GM06990 (cell line): ENCODE results near the gene ZBTB1.

ENCODE experiments used
- DNase-seq: peaks from one replicate; pipeline ENCODE4 v3.0.0-alpha.2; 2011; ENCODE audit not compliant: insufficient read length; ENCODE audit errors: extremely low read depth
- H3K27me3 ChIP-seq: replicated peaks from 2 replicates; pipeline ENCODE4 v1.6.0; 2011; ENCODE audit warnings: low read length; ENCODE audit not compliant: control insufficient read depth, insufficient read depth
- H3K36me3 ChIP-seq: 2 replicates; pipeline ENCODE4 v1.5.1; 2011; ENCODE audit warnings: low read length; ENCODE audit not compliant: control insufficient read depth, insufficient read depth
- H3K4me3 ChIP-seq: replicated peaks from 2 replicates; pipeline ENCODE4 v1.5.1; 2011; ENCODE audit warnings: low read depth, mild to moderate bottlenecking, control low read depth, low read length
- CTCF ChIP-seq: IDR thresholded peaks from 2 replicates; pipeline ENCODE4 v1.5.1; 2011; ENCODE audit warnings: low read length, control low read depth, mild to moderate bottlenecking, inconsistent platforms; ENCODE audit not compliant: insufficient read depth, poor library complexity, severe bottlenecking

ZBTB1 gene

GRCh38 chr14:64504310-64504896, at the start of gene ZBTB1:
Gene ZBTB1, plus strand, starts transcription at chr14:64504770. Its CDS starts 16,735 bp downstream, at chr14:64521505.
- peak; percentile 92 for DNase-seq
- peak within 1 kb of the TSS; percentile 92 for H3K4me3 ChIP-seq
- no peak for TF ChIP-seq CTCF
- no peaks in the 10 kb centered on the region for H3K27me3 ChIP-seq
- H3K36me3 ChIP-seq: no peaks in the 10 kb centered on the region

- no peak overlapping the region for H3K4me3 ChIP-seq
- H3K27me3 ChIP-seq: no peaks in the 10 kb centered on the region
- no peak for TF ChIP-seq CTCF
- peaks cover 7% of the 10 kb centered on the region for H3K36me3 ChIP-seq
- DNase-seq: no peak
Measured at GRCh38 chr14:64459405-64460136, 45.0 kb upstream of the ZBTB1 start.

GRCh38 chr14:64461221-64461620, 43.3 kb upstream of the ZBTB1 start:
- TF ChIP-seq CTCF: no peak
- peaks cover 2% of the 10 kb centered on the region for H3K36me3 ChIP-seq
- no peak for DNase-seq
- no peaks in the 10 kb centered on the region for H3K27me3 ChIP-seq
- H3K4me3 ChIP-seq: no peak overlapping the region

DNA sequence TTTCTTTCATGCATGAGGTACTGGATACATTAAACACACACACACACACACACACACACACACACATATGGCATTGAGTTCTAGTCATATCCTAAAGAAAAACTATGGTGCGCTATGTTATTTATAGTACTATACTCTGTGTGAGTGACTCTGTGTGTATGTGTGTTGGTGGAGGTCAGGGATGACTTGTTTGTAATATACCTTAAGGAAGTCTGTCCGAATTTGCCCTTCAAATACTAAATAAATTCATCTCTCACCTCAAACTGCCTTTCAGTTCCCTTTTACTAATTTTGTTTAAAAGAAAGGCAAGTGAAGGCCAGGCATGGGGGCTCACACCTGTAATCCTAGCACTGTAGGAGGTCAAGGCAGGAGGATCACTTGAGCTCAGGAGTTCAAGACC, 41.4 kb upstream of the ZBTB1 start:
- no peaks in the 10 kb centered on the region for H3K27me3 ChIP-seq
- no peak for TF ChIP-seq CTCF
- DNase-seq: peak; percentile 49
- H3K36me3 ChIP-seq: peaks cover 2% of the 10 kb centered on the region
- no peak overlapping the region for H3K4me3 ChIP-seq

GRCh38 chr14:64463873-64464272, 40.7 kb upstream of the ZBTB1 start:
- Histone ChIP-seq H3K27me3 (no peaks in the 10 kb centered on the region), H3K36me3 (peaks cover 2% of the 10 kb centered on the region), H3K4me3 (no peak overlapping the region)
- DNase-seq: no peak
- no peak for TF ChIP-seq CTCF
